A549 (cell line): Measurements from ENCODE around the gene SRPK1. TPM values are rescaled to one million over a fixed set of nuclear protein-coding genes. Genes with fewer than 3 reads are reported as not detected.

ENCODE experiments used
- ATAC-seq, 2 experiments: fragments of 200-7000 bp in 1 of 2; fragments of >200 bp in 1 of 2; cut with Nextera tagmentation in 1 of 2; cut with Tn5 transposase in 1 of 2; 3 replicates each; pipeline versions ENCODE4 v1.8.0 to v1.9.1; 2018 to 2020; ENCODE audit warnings: mild to moderate bottlenecking in 1 of 2, moderate library complexity in 1 of 2
- CTCF ChIA-PET: fragments of 300-600 bp; sonication (Branson Sonifier 250); formaldehyde crosslinking; extraction: SDS; loops from one replicate; lab custom pipeline; 2021; ENCODE audit warnings: antibody characterized with exemption, inconsistent platforms; lab: Yijun Ruan, JAX
- POLR2A ChIA-PET: fragments of 350-600 bp; formaldehyde crosslinking; extraction: SDS; loops from one replicate; lab custom pipeline; 2021; ENCODE audit warnings: antibody characterized with exemption, inconsistent platforms; lab: Yijun Ruan, JAX
- DNase-seq, 2 experiments: peaks; one replicate each; pipeline versions ENCODE4 v3.0.0 to v3.0.0-alpha.2; 2011 to 2016; ENCODE audit warnings: low read depth in 1 of 2, low spot score in 1 of 2
- FAIRE-seq: peaks from 2 replicates; lab custom pipeline; 2011; peaks lifted over from hg19 to GRCh38; lab: Jason Lieb, UNC
- H3K27ac ChIP-seq, 2 experiments: fragments of >200 bp; sonication (Bioruptor Twin); formaldehyde crosslinking; 3 replicates each; pipeline ENCODE4 v1.5.1; 2016 to 2017
- H3K4me1 ChIP-seq: fragments of >200 bp; sonication (Bioruptor Twin); formaldehyde crosslinking; 3 replicates; pipeline ENCODE4 v1.6.1; 2016
- H3K4me2 ChIP-seq: fragments of >200 bp; sonication (Bioruptor Twin); formaldehyde crosslinking; 3 replicates; pipeline ENCODE4 v1.6.1; 2016
- H3K4me3 ChIP-seq: fragments of >200 bp; sonication (Bioruptor Twin); formaldehyde crosslinking; 3 replicates; pipeline ENCODE4 v1.5.1; 2016
- H3K9me3 ChIP-seq: fragments of >200 bp; sonication (Bioruptor Twin); formaldehyde crosslinking; 3 replicates; pipeline ENCODE4 v1.6.1; 2016
- CBX8 ChIP-seq: fragments of 200-600 bp; sonication (generic); IDR thresholded peaks from 2 replicates; pipeline ENCODE4 v1.6.1; 2016
- CHD2 ChIP-seq: fragments of 150-350 bp; IDR thresholded peaks from 2 replicates; pipeline ENCODE4 v1.6.1; 2014; ENCODE audit warnings: low read length; ENCODE audit not compliant: partially characterized antibody
- CHD4 ChIP-seq: fragments of 200-600 bp; sonication (generic); IDR thresholded peaks from 2 replicates; pipeline ENCODE4 v1.6.1; 2016; ENCODE audit warnings: antibody characterized with exemption, mild to moderate bottlenecking, borderline replicate concordance
- EP300 ChIP-seq, 2 experiments: fragments of >200 bp; sonication (Bioruptor Twin); formaldehyde crosslinking; IDR thresholded peaks; 2 replicates in 1 of 2; 3 replicates in 1 of 2; pipeline ENCODE4 v1.6.1; 2016 to 2017
- ESRRA ChIP-seq: fragments of 150-350 bp; IDR thresholded peaks from 2 replicates; pipeline ENCODE4 v1.6.1; 2014; ENCODE audit warnings: mild to moderate bottlenecking, low read length, borderline replicate concordance
- FOSB ChIP-seq: fragments of 250-450 bp; sonication (Bioruptor Pico); IDR thresholded peaks from 2 replicates; pipeline ENCODE4 v1.5.0; 2020; ENCODE audit warnings: mild to moderate bottlenecking, moderate library complexity
- GATA3 ChIP-seq: IDR thresholded peaks from 2 replicates; pipeline ENCODE4 v1.6.1; 2012; ENCODE audit warnings: borderline replicate concordance
- HOXB13 ChIP-seq: fragments of 250-450 bp; sonication (Bioruptor Pico); IDR thresholded peaks from 2 replicates; pipeline ENCODE4 v1.5.0; 2020; ENCODE audit warnings: low read depth, mild to moderate bottlenecking, moderate library complexity
- JUNB ChIP-seq: fragments of >200 bp; sonication (Bioruptor Twin); formaldehyde crosslinking; IDR thresholded peaks from 2 replicates; pipeline ENCODE4 v1.6.1; 2016
- KDM1A ChIP-seq: fragments of 200-600 bp; sonication (generic); IDR thresholded peaks from 2 replicates; pipeline ENCODE4 v1.6.1; 2016; ENCODE audit warnings: low read depth, mild to moderate bottlenecking
- KDM5A ChIP-seq: fragments of 200-600 bp; sonication (generic); IDR thresholded peaks from 2 replicates; pipeline ENCODE4 v1.6.1; 2016; ENCODE audit warnings: antibody characterized with exemption, mild to moderate bottlenecking
- MAFK ChIP-seq: fragments of 450-650 bp; IDR thresholded peaks from 2 replicates; pipeline ENCODE4 v1.6.1; 2014; ENCODE audit not compliant: partially characterized antibody
- MAZ ChIP-seq: fragments of 150-350 bp; IDR thresholded peaks from 2 replicates; pipeline ENCODE4 v1.6.1; 2014; ENCODE audit warnings: antibody characterized with exemption, low read depth, low read length, borderline replicate concordance
- MYC ChIP-seq: IDR thresholded peaks from 2 replicates; pipeline ENCODE4 v1.6.1; 2012; ENCODE audit warnings: mild to moderate bottlenecking, inconsistent platforms, low read length, improper control_type of control experiment, borderline replicate concordance
- NFE2L2 ChIP-seq: fragments of 150-350 bp; conservative IDR thresholded peaks from 2 replicates; pipeline ENCODE4 v1.6.1; 2014; ENCODE audit warnings: low read length
- NPAS2 ChIP-seq: fragments of 250-450 bp; sonication (Bioruptor Pico); IDR thresholded peaks from 2 replicates; pipeline ENCODE4 v1.8.0; 2022; ENCODE audit warnings: mild to moderate bottlenecking, moderate library complexity, borderline replicate concordance
- PHF8 ChIP-seq: fragments of 200-600 bp; sonication (generic); IDR thresholded peaks from 2 replicates; pipeline ENCODE4 v1.6.1; 2016; ENCODE audit warnings: low read depth, mild to moderate bottlenecking, antibody characterized with exemption, moderate library complexity, borderline replicate concordance
- RARB ChIP-seq: fragments of 250-450 bp; sonication (Bioruptor Pico); IDR thresholded peaks from 2 replicates; pipeline ENCODE4 v1.8.0; 2021; ENCODE audit warnings: mild to moderate bottlenecking, moderate library complexity
- RCOR1 ChIP-seq: fragments of 150-350 bp; IDR thresholded peaks from 2 replicates; pipeline ENCODE4 v1.6.1; 2014; ENCODE audit warnings: antibody characterized with exemption, low read length, low read depth
- RNF2 ChIP-seq: fragments of 200-600 bp; sonication (generic); IDR thresholded peaks from 2 replicates; pipeline ENCODE4 v1.6.1; 2016; ENCODE audit warnings: low read depth, mild to moderate bottlenecking, antibody characterized with exemption, moderate library complexity, borderline replicate concordance
- ZC3H11A ChIP-seq: fragments of 450-650 bp; IDR thresholded peaks from 2 replicates; pipeline ENCODE4 v1.6.1; 2014; ENCODE audit warnings: antibody characterized with exemption, mild to moderate bottlenecking
- ZFP36 ChIP-seq: fragments of 450-650 bp; IDR thresholded peaks from 2 replicates; pipeline ENCODE4 v1.6.1; 2014; ENCODE audit warnings: borderline replicate concordance; ENCODE audit not compliant: partially characterized antibody
- WGBS: methylation state at CpG from one replicate; pipeline ENCODE4 v1.1.6; 2017; ENCODE audit errors: missing lambda C conversion rate; 5-methylcytosine and 5-hydroxymethylcytosine counted together
- polyA plus RNA-seq, 4 experiments: library from polyadenylated mRNA; depleted of rRNA in 3 of 4; stranded (reverse); fragments of >200 nt; fragmentation: RNase III in 1 of 4; extraction: RNeasy Plus Mini Kit Qiagen cat#74134 plus additional on column Dnase treatment in 1 of 4; gene quantifications; 2 replicates in 3 of 4; 3 replicates in 1 of 4; pipeline ENCODE4 v1.2.3, GENCODE V29; 2011 to 2017
- TF ChIP-seq, protein P1 (sequence below): fragments of >200 bp; sonication (Bioruptor Twin); formaldehyde crosslinking; IDR thresholded peaks from 2 replicates; pipeline ENCODE4 v1.6.1; 2016
- TF ChIP-seq, protein P2 (sequence below): IDR thresholded peaks from 2 replicates; pipeline ENCODE4 v1.6.1; 2012; ENCODE audit warnings: low read depth, borderline replicate concordance
- TF ChIP-seq, protein P3 (sequence below): fragments of >200 bp; sonication (Bioruptor Twin); formaldehyde crosslinking; IDR thresholded peaks from 3 replicates; pipeline ENCODE4 v1.5.1; 2016
- TF ChIP-seq, protein P4 (sequence below): IDR thresholded peaks from 2 replicates; pipeline ENCODE4 v1.6.1; 2012
- TF ChIP-seq, protein P5 (sequence below): fragments of 450-650 bp; IDR thresholded peaks from 2 replicates; pipeline ENCODE4 v1.6.1; 2014; ENCODE audit warnings: antibody characterized with exemption

Gene SRPK1
- polyA plus RNA-seq, 2 of the 4 experiments (the other 2 are of a cell fraction): 46.9 to 65.9 TPM

DNA sequence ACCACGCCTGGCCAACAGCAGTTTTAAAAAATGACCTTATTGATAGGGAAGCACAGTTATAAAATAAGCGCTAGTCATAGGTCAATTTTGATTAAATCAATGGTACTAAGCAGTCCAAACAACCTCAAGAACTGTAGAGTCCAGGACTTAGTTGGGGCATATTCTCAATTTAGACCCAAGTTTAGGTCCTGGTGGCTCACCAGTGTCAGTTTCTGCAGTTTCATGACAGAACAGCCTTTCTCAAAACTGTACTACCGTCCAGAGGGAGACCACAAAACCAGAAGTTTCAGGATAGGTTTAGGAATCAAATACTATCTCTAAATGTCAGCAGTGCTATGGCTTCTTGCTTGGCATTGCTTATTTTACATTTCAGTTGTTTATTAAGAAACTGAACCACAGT is 76.6 kb downstream of the SRPK1 start:
- Histone ChIP-seq H3K4me3 (no peak overlapping the region), H3K27ac (no peak overlapping the region), H3K4me2 (no peak overlapping the region), H3K4me1 (no peaks in the 10 kb centered on the region), H3K9me3 (no peaks in the 10 kb centered on the region)
- no peak for DNase-seq
- TF ChIP-seq FOSB (no peak), CHD4 (no peak), KDM5A (no peak), ZC3H11A (no peak), RCOR1 (no peak), MAZ (no peak), ZFP36 (no peak), MAFK (no peak), EP300 (IDR thresholded peaks at IDR 0.05) (no peak), KDM1A (no peak), ESRRA (no peak)
- TF ChIP-seq, protein P1, sequence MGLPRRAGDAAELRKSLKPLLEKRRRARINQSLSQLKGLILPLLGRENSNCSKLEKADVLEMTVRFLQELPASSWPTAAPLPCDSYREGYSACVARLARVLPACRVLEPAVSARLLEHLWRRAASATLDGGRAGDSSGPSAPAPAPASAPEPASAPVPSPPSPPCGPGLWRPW: no peak
- TF ChIP-seq, protein P2, sequence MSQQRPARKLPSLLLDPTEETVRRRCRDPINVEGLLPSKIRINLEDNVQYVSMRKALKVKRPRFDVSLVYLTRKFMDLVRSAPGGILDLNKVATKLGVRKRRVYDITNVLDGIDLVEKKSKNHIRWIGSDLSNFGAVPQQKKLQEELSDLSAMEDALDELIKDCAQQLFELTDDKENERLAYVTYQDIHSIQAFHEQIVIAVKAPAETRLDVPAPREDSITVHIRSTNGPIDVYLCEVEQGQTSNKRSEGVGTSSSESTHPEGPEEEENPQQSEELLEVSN: no peak
- CTCF ChIA-PET: no interaction called here
- ATAC-seq: no peak
- POLR2A ChIA-PET: no interaction called here
- no peak for FAIRE-seq
- WGBS: 95% methylated on average over 3 of the region's 3 CpGs

DNA sequence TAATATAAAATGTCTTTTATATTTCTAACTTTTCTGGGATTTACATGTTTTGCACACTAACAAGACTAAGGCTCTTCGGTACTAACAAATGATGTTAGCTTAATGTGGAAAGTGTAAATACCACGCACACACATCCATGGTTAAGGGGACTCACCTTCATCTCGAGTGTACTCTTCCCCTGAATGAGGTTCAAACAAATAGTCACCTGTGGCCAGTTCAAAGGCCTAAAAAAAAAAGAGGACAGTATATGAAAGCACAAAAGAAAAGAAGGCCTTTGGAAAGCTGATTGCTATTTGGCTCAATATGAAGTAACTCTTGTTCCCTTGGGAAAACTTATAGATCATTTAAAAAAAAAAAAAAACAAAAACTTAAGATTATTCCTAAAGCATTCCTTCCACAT is 78.5 kb downstream of the SRPK1 start:
- FAIRE-seq: no peak
- Histone ChIP-seq H3K4me2 (no peak overlapping the region), H3K9me3 (no peaks in the 10 kb centered on the region), H3K27ac (no peak overlapping the region), H3K4me3 (no peak overlapping the region), H3K4me1 (no peaks in the 10 kb centered on the region)
- ATAC-seq: no peak
- no peak for DNase-seq
- ChIA-PET CTCF (no interaction called here), POLR2A (no interaction called here)
- 92% methylated on average over 3 of the region's 3 CpGs for WGBS
- TF ChIP-seq RARB (CRISPR knock-in tag) (no peak), MAFK (no peak), KDM5A (no peak), HOXB13 (CRISPR knock-in tag) (no peak), JUNB (no peak), RNF2 (no peak), GATA3 (no peak), NFE2L2 (no peak), CHD4 (no peak), CHD2 (no peak), CBX8 (no peak), MYC (no peak), RCOR1 (no peak), NPAS2 (CRISPR knock-in tag) (no peak), PHF8 (no peak)
- TF ChIP-seq, protein P3, sequence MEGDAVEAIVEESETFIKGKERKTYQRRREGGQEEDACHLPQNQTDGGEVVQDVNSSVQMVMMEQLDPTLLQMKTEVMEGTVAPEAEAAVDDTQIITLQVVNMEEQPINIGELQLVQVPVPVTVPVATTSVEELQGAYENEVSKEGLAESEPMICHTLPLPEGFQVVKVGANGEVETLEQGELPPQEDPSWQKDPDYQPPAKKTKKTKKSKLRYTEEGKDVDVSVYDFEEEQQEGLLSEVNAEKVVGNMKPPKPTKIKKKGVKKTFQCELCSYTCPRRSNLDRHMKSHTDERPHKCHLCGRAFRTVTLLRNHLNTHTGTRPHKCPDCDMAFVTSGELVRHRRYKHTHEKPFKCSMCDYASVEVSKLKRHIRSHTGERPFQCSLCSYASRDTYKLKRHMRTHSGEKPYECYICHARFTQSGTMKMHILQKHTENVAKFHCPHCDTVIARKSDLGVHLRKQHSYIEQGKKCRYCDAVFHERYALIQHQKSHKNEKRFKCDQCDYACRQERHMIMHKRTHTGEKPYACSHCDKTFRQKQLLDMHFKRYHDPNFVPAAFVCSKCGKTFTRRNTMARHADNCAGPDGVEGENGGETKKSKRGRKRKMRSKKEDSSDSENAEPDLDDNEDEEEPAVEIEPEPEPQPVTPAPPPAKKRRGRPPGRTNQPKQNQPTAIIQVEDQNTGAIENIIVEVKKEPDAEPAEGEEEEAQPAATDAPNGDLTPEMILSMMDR: no peak
- TF ChIP-seq, protein P4, sequence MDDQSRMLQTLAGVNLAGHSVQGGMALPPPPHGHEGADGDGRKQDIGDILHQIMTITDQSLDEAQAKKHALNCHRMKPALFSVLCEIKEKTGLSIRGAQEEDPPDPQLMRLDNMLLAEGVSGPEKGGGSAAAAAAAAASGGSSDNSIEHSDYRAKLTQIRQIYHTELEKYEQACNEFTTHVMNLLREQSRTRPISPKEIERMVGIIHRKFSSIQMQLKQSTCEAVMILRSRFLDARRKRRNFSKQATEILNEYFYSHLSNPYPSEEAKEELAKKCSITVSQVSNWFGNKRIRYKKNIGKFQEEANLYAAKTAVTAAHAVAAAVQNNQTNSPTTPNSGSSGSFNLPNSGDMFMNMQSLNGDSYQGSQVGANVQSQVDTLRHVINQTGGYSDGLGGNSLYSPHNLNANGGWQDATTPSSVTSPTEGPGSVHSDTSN: no peak
- TF ChIP-seq, protein P5, sequence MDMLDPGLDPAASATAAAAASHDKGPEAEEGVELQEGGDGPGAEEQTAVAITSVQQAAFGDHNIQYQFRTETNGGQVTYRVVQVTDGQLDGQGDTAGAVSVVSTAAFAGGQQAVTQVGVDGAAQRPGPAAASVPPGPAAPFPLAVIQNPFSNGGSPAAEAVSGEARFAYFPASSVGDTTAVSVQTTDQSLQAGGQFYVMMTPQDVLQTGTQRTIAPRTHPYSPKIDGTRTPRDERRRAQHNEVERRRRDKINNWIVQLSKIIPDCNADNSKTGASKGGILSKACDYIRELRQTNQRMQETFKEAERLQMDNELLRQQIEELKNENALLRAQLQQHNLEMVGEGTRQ: no peak
- TF ChIP-seq, protein P1: no peak
